GM23338 (cell line): ENCODE measurements around the gene ZNRF1.

Experiments
- CREB1 ChIP-seq: fragments of 250-450 bp; sonication (Bioruptor Pico); IDR thresholded peaks from 2 replicates; pipeline ENCODE4 v1.5.0; 2020; ENCODE audit warnings: low read depth, mild to moderate bottlenecking, moderate library complexity
- EZH2 ChIP-seq: fragments of 200-600 bp; sonication (generic); IDR thresholded peaks from one replicate; pipeline ENCODE4 v1.8.0; 2017; ENCODE audit warnings: antibody characterized with exemption, mild to moderate bottlenecking, low read depth; ENCODE audit not compliant: unreplicated experiment
- EZH2phosphoT487 ChIP-seq: fragments of 200-600 bp; sonication (generic); IDR thresholded peaks from one replicate; pipeline ENCODE4 v1.8.1; 2018; ENCODE audit warnings: antibody characterized with exemption; ENCODE audit not compliant: unreplicated experiment
- POLR2AphosphoS5 ChIP-seq: IDR thresholded peaks from 2 replicates; pipeline ENCODE4 v1.6.1; 2016; ENCODE audit warnings: antibody characterized with exemption, low read depth
- TF ChIP-seq, protein P1 (sequence below), 2 experiments: fragments of 200-600 bp in 1 of 2; sonication (generic) in 1 of 2; conservative IDR thresholded peaks; 2 replicates each; pipeline versions ENCODE4 v1.5.1 to v1.6.1; 2016 to 2017; ENCODE audit warnings: antibody characterized with exemption in 2 of 2, low read depth in 2 of 2, mild to moderate bottlenecking in 2 of 2, moderate library complexity in 1 of 2

DNA sequence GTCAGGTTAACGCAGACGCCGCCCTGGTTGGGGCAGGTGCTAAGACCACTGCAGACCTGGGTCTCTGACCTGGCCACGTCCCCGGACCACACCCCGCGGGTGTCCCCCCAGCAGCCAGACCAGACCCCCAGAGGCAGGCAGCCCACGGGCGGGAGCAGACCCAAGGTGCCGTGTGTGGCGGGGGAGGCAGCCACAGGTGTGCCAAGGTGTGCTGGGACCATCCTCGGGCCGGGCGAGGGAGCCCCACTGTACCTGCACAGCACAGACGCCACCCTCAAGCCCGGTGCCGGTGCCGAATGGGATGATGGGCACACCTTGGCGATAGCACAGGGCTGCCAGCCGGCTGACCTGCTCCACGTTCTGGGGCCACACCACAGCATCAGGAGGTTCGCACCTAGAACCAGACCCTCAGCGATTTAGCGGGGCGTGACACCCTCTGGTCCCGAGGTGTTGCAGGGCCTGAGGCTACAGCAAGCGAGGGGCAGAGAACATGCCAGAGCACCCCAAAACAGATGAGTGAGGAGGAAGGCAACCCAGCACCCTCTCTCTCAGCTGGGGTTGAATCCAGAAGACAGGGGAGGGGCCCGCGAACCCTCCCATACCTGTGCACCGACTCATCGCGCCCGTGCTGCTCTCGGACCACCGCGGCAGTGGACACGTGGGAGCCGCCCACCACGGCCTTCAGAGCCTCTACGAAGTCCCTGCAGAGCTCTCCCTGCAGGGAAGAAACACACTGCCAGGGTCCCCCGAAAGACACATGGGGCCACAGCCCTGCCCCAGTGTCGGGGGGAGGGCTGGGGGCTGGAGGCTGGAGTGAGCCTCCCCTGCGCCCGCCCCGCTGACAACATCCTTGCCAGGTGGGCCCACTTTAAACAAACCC, 116.4 kb downstream of the ZNRF1 start:
- TF ChIP-seq EZH2phosphoT487 (no peak), POLR2AphosphoS5 (no peak), CREB1 (no peak), EZH2 (no peak)
- TF ChIP-seq, protein P1, sequence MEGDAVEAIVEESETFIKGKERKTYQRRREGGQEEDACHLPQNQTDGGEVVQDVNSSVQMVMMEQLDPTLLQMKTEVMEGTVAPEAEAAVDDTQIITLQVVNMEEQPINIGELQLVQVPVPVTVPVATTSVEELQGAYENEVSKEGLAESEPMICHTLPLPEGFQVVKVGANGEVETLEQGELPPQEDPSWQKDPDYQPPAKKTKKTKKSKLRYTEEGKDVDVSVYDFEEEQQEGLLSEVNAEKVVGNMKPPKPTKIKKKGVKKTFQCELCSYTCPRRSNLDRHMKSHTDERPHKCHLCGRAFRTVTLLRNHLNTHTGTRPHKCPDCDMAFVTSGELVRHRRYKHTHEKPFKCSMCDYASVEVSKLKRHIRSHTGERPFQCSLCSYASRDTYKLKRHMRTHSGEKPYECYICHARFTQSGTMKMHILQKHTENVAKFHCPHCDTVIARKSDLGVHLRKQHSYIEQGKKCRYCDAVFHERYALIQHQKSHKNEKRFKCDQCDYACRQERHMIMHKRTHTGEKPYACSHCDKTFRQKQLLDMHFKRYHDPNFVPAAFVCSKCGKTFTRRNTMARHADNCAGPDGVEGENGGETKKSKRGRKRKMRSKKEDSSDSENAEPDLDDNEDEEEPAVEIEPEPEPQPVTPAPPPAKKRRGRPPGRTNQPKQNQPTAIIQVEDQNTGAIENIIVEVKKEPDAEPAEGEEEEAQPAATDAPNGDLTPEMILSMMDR (conservative IDR thresholded peaks at IDR 0.05; ENCODE audit: low read depth in 2 of 2), result no peak
